ENCODE data around the gene RPUSD3.
A peak's percentile ranks its signal among the peaks of the same experiment; 100 is the strongest.

Gene RPUSD3

DNA sequence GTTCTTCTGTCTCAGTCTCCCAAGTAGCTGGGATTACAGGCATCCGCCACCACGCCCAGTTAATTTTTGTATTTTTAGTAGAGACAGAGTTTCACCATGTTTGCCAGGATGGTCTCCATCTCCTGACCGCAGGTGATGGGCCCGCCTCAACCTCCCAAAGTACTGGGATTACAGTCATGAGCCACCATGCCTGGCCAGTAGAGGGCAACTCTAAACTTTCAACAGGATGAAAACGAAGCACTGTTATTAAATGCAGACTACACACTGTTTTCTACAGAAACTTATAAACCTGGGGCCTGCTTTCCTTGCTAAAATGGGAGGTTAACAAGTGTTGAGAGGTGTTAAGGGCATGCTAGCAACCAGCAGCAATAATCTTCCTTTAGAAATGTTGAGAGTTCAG is 43.3 kb downstream of the RPUSD3 start:
- Histone ChIP-seq H3K4me3 (no peak overlapping the region), H3K27ac (no peak overlapping the region)
- TF ChIP-seq, protein P1, sequence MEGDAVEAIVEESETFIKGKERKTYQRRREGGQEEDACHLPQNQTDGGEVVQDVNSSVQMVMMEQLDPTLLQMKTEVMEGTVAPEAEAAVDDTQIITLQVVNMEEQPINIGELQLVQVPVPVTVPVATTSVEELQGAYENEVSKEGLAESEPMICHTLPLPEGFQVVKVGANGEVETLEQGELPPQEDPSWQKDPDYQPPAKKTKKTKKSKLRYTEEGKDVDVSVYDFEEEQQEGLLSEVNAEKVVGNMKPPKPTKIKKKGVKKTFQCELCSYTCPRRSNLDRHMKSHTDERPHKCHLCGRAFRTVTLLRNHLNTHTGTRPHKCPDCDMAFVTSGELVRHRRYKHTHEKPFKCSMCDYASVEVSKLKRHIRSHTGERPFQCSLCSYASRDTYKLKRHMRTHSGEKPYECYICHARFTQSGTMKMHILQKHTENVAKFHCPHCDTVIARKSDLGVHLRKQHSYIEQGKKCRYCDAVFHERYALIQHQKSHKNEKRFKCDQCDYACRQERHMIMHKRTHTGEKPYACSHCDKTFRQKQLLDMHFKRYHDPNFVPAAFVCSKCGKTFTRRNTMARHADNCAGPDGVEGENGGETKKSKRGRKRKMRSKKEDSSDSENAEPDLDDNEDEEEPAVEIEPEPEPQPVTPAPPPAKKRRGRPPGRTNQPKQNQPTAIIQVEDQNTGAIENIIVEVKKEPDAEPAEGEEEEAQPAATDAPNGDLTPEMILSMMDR (IDR thresholded peaks at IDR 0.05), result no peak
- no peak for DNase-seq (ENCODE audit: low spot score)

DNA sequence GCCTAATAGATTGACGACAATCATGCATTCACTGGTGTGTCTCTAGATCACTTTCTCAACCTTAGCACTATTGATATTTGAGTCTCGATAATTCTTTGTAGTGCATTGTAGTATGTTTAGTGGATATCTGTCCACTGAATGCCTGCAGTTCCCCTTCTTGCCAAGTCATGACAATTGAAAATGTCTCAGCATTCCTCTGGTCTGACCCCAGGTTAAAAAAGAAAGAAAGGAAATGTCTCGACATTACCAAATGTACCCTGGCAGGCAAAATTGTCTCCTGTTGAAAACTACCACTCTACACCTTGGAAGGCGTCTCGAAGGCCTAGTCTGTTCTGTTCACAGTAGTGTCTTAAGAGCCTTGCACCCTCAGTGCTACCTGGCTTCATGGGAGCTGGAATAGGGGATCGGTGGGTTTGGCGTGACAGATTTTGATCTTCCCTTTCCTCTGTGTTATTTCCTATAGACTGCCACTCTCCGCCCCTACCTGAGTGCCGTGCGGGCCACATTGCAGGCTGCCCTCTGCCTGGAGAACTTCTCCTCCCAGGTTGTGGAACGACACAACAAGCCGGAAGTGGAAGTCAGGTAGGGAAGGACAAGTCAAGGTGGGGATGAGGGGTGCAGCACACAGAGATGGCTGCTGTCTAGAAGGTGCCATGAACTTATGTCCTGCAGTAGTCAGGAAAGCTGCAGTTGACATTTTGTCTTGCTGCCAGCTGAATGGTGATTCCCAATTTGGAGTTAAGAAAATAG is 46.4 kb downstream of the RPUSD3 start:
- H3K4me3 ChIP-seq, result no peak overlapping the region
- H3K27ac ChIP-seq, result no peak overlapping the region
- DNase-seq (ENCODE audit: low spot score), result no peak
- TF ChIP-seq, protein P1 (IDR thresholded peaks at IDR 0.05), result no peak

DNA sequence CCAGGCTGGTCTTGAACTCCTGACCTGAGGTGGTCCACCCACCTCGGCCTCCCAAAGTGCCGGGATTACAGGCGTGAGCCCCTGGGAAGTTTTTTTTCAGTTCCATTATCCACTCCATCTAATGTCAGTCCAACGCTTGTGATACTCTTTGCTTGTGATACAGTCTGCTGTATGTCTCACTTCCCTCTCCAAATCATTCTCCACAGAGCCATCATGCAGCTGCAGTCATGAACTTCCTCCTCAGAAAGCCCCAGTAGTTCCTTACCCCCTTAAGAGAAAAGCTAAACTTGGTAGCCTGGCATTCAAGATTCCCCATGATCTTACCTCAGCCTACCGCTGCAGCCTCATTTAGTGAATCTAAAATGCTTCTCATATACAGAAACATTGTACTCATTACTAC is 48.6 kb downstream of the RPUSD3 start:
- TF ChIP-seq, protein P1 (IDR thresholded peaks at IDR 0.05), result no peak
- H3K27ac ChIP-seq, result no peak overlapping the region
- no peak for DNase-seq (ENCODE audit: low spot score)
- no peak overlapping the region for H3K4me3 ChIP-seq

DNA sequence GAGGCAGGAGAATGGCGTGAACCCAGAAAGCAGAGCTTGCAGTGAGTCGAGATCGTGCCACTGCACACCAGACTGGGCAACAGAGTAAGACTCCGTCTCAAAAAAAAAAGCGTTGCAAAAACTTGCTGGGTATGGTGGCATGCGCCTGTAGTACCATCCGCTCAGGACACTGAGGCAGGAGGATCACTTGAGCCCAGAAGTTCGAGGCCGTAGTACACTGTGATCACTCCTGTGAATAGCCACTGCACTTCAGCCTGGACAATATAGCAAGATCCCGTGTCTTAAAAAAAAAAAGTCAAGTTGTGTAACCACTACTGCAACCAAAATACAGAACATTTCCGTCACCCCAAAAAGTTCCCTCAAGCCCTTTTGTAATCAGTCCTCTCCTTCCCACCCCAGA is 49.4 kb downstream of the RPUSD3 start:
- Histone ChIP-seq H3K27ac (no peak overlapping the region), H3K4me3 (peak overlapping the region; percentile 99)
- no peak for DNase-seq (ENCODE audit: low spot score)
- TF ChIP-seq, protein P1 (IDR thresholded peaks at IDR 0.05), result no peak

DNA sequence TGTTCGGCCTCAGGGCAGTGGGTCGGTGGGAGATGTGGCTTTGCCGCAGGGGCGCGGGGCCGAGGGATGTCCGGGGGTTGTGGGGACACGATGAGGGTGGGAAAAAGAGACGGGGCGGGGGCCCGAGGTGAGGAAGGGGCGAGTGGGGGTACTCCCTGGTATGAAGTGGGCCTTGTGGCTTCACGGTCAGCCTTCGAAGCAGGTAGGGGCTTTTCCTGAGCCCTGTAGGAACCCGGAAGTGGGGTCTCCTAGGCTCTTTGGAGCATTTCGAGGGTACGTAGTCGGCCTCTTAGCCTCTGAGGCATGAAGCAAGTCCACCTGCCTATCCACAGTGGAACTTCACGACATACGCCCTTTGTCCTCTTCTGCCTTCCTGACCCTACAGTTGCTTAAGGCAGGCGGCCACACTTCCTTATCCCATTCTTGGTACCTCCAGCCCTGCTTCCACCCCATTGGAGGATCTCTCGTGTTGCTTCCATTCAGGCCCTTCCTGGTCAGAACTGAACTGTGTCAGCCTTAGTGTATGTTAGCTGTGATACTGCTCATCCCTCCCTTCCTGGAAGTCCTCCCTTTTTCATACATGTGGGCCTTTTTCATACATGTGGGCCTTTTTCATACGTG is 50.5 kb downstream of the RPUSD3 start:
- peak overlapping the region; percentile 96 to 99 for H3K27ac ChIP-seq
- H3K4me3 ChIP-seq, result peak overlapping the region; percentile 99
- TF ChIP-seq, protein P1 (IDR thresholded peaks at IDR 0.05), result no peak
- DNase-seq (ENCODE audit: low spot score), result no peak

DNA sequence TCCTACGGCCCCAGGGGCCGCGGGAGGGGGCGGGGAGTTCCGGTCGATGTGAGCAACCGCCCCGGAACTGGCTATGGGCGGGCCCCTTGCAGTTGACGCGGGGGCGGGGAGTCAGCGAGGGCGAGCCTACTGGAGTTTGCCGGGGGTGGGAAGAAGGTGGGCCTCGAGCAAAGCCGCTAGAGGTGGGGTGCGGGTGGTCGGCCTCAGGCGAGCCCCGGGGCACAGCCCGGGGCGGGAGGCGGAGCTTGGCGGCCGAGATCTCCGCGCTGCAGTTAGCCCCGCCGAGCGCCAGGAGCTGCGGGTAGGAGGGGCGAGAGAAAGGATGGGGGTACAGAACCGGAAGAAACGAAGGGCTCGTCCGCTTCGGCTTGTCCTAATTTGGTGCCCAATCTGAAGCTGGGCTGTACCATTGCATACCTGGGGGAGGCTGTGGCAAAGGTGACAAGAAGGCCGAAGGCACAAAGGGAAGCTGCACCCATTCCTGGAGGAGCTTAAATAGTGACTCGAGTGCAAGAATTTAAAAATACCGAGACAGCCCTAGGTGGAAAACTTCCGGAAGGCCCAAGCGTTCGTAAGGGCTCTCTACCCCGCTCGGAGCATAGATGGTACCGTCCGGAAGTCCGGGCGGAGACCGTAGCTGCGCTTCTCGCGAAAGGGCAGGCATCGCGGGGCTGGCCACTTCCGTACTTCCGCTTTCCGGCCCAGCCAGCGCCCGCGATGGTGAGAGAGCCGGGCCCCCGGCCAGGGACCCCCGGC is 51.2 kb downstream of the RPUSD3 start, which contains the start of the genes ARPC4 and TADA3:
Gene ARPC4 (plus strand): TSS at position 678 of the 756 bp plus-strand sequence. CDS start 40 bp downstream, at position 718.
Gene TADA3 (minus strand): TSS at position 69 of the 756 bp plus-strand sequence. CDS start 1,007 bp downstream, outside the sequence.
- peak; percentile 96 for DNase-seq (ENCODE audit: low spot score)
- TF ChIP-seq, protein P1 (IDR thresholded peaks at IDR 0.05), result no peak
- H3K27ac ChIP-seq, result peak within 1 kb of the TSS; percentile 96 to 99
- H3K4me3 ChIP-seq, result peak within 1 kb of the TSS; percentile 99

Data from coronary artery (tissue), 2 donors.